Suprapubic skin (tissue), 4 donors: ENCODE data around the gene FAAP20. TPM values are rescaled to one million over a fixed set of nuclear protein-coding genes. Genes with fewer than 3 reads are reported as not detected.
"Not testable (repeated sequence)": the region's sequence is repeated elsewhere in the genome, so short reads cannot be mapped to it uniquely, and the experiment has no call there.

Experiments used
- DNase-seq, 2 donors: peaks; one replicate each; pipeline ENCODE4 v3.0.0-alpha.2; 2019; ENCODE audit warnings: low spot score in 2 of 2
- H3K27ac ChIP-seq: fragments of 200-600 bp; sonication (generic); one replicate; pipeline ENCODE4 v1.5.1; 2019
- H3K27me3 ChIP-seq: fragments of 200-600 bp; sonication (generic); one replicate; pipeline ENCODE4 v1.5.1; 2019
- H3K36me3 ChIP-seq: fragments of 200-600 bp; sonication (generic); one replicate; pipeline ENCODE4 v1.5.1; 2019
- H3K4me1 ChIP-seq: fragments of 200-600 bp; sonication (generic); one replicate; pipeline ENCODE4 v1.5.1; 2019
- H3K4me3 ChIP-seq: fragments of 200-600 bp; sonication (generic); one replicate; pipeline ENCODE4 v1.5.1; 2019; ENCODE audit warnings: mild to moderate bottlenecking
- H3K9me3 ChIP-seq: fragments of 200-600 bp; sonication (generic); one replicate; pipeline ENCODE4 v1.5.1; 2019
- CTCF ChIP-seq, 2 donors: fragments of 200-600 bp in 1 of 2; fragments of 450-650 bp in 1 of 2; sonication (generic) in 1 of 2; IDR thresholded peaks; one replicate each; pipeline ENCODE4 v1.5.1; 2016 to 2019; ENCODE audit warnings: antibody characterized with exemption in 2 of 2, mild to moderate bottlenecking in 1 of 2, moderate library complexity in 1 of 2
- EP300 ChIP-seq: sonication (generic); formaldehyde crosslinking; IDR thresholded peaks from one replicate; pipeline ENCODE4 v1.6.1; 2017; ENCODE audit warnings: antibody characterized with exemption
- POLR2A ChIP-seq, 2 donors: fragments of 450-650 bp; IDR thresholded peaks; one replicate each; pipeline ENCODE4 v1.6.1; 2017; ENCODE audit warnings: antibody characterized with exemption in 2 of 2, mild to moderate bottlenecking in 2 of 2, moderate library complexity in 2 of 2
- POLR2AphosphoS5 ChIP-seq, 3 donors: sonication (generic); formaldehyde crosslinking; IDR thresholded peaks; one replicate each; pipeline ENCODE4 v1.6.1; 2017; ENCODE audit warnings: antibody characterized with exemption in 3 of 3
- WGBS: methylation state at CpG from one replicate; pipeline ENCODE4 v1.1.5; 2018; 5-methylcytosine and 5-hydroxymethylcytosine counted together
- total RNA-seq, 4 donors: library from RNA; depleted of rRNA; stranded (reverse); fragments of >200 nt; gene quantifications; one replicate each; pipeline ENCODE4 v1.1.0, GENCODE V29; 2016

Gene FAAP20
- total RNA-seq, 4 donors from 2014 or later = 18.6 to 47.3 (median 24.9) TPM

DNA sequence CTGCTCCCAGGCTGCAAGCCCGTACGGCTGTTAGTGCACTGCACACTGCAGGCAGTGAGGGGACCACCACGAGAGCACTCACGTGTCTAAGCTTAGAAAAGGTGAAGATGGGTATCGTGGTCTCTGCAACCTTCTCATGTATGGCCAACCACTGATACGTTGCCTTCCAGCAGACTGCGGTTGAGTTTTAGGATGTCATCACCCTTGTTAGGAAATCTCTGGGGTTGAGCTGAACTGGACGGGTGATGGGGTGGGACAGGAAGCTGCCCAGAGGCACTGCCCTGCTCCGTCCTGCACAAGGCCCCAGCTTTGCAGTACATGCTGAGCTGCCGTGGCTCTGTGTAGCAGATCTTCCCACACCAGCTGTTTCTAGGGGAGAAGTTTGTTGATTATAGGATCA lies 43.3 kb downstream of the FAAP20 start:
- 77% methylated on average over 9 of the region's 10 CpGs for whole genome bisulfite sequencing
- no peak overlapping the region for H3K27ac ChIP-seq

DNA sequence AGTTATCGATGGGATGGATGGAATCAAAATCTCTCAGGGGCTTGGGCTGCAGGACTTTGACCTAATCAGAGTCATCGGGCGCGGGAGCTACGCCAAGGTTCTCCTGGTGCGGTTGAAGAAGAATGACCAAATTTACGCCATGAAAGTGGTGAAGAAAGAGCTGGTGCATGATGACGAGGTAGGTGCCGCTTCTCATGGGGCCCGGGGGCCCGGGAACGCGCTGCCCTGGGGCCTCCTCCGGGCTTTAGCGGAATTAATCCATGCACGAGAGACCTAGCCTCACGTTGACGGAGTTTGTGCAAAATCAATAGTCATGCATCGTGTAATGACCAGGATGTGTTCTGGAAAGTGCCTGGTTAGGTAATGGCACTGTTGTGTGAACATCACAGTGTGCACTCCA lies 43.8 kb downstream of the FAAP20 start:
- 76% methylated on average over 19 of the region's 19 CpGs for WGBS
- Histone ChIP-seq H3K27ac (no peak overlapping the region), H3K4me3 (no peak overlapping the region), H3K27me3 (no peaks in the 10 kb centered on the region), H3K9me3 (no peaks in the 10 kb centered on the region), H3K4me1 (peaks cover 3% of the 10 kb centered on the region), H3K36me3 (peaks cover 25% of the 10 kb centered on the region)
- TF ChIP-seq EP300 = no peak
- no peak for TF ChIP-seq POLR2A (IDR thresholded peaks at IDR 0.05)
- no peak for TF ChIP-seq CTCF (IDR thresholded peaks at IDR 0.05)
- DNase-seq = no peak

More for the DNA sequence above, 43.3 kb downstream of the FAAP20 start:
- H3K4me3 ChIP-seq = no peak overlapping the region
- H3K27me3 ChIP-seq = no peaks in the 10 kb centered on the region
- no peak for TF ChIP-seq POLR2AphosphoS5 (IDR thresholded peaks at IDR 0.05)
- no peak for TF ChIP-seq POLR2A (IDR thresholded peaks at IDR 0.05)
- no peak for TF ChIP-seq CTCF (IDR thresholded peaks at IDR 0.05)
- no peak for TF ChIP-seq EP300
- no peaks in the 10 kb centered on the region for H3K9me3 ChIP-seq
- H3K4me1 ChIP-seq = peaks cover 3% of the 10 kb centered on the region
- H3K36me3 ChIP-seq = peaks cover 21% of the 10 kb centered on the region
- DNase-seq = no peak

DNA sequence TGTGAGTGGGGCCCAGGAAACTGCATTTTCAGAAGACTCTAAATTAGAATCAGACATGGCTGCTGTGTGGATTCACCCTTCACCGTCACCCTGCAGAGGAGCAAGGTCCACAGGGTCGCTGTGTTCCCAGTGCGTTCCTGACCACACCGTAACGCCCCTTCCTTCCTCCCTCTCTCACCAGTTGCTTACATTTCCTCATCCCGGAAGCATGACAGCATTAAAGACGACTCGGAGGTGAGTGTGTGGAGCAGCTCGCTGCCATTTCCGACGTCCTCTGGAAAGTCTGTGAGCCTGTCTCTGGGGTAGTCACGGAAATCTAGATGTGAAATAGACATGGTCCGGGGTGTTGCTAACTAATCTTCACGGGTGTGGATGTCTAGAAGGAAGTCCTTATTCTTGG lies 45.9 kb downstream of the FAAP20 start:
- H3K4me1 ChIP-seq = peaks cover 3% of the 10 kb centered on the region
- peaks cover 31% of the 10 kb centered on the region for H3K36me3 ChIP-seq
- 85% methylated on average over 14 of the region's 14 CpGs for WGBS
- DNase-seq = no peak
- no peak overlapping the region for H3K4me3 ChIP-seq
- H3K27me3 ChIP-seq = no peaks in the 10 kb centered on the region
- TF ChIP-seq POLR2A (IDR thresholded peaks at IDR 0.05) (no peak), POLR2AphosphoS5 (IDR thresholded peaks at IDR 0.05) (no peak)
- H3K27ac ChIP-seq = no peak overlapping the region
- H3K9me3 ChIP-seq = no peaks in the 10 kb centered on the region

DNA sequence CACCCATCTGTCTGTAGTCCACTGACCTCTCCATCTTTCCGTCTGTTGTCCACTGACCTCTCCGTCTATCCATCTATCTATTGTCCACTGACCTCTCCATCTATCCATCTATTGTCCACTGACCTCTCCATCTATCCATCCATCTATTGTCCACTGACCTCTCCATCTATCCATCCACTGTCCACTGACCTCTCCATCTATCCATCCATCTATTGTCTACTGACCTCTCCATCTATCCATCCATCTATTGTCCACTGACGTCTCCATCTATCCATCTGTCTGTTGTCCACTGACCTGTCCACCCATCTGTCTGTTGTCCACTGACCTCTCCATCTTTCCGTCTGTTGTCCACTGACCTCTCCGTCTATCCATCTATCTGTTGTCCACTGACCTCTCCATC lies 46.7 kb downstream of the FAAP20 start:
- not testable (repeated sequence) for H3K27me3 ChIP-seq, DNase-seq, H3K9me3 ChIP-seq, H3K27ac ChIP-seq, H3K4me3 ChIP-seq, H3K4me1 ChIP-seq
- WGBS = 95% methylated on average over 5 of the region's 5 CpGs
- H3K36me3 ChIP-seq = peaks cover 31% of the 10 kb centered on the region

DNA sequence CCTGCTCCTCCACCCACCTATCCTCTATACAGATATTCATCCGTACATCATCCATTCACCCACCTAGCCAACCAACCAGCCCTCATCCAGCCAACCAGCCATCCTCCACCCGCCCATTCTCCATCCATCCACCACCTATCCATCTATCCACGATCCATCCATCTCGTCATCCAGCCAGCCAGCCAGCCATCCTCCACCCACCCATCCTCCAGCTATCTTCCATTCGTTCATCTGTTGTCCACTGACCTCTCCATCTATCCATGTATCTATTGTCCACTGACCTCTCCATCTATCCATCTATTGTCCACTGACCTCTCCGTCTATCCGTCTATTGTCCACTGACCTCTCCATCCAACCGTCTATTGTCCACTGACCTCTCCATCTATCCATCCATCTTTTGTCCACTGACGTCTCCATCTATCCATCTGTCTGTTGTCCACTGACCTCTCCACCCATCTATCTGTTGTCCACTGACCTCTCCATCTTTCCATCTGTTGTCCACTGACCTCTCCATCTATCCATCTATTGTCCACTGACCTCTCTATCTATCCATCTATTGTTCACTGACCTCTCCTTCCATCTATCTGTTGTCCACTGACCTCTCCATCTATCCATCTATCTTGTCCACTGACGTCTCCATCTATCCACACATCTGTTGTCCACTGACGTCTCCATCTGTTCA lies 47.6 kb downstream of the FAAP20 start:
- no peak overlapping the region for H3K27ac ChIP-seq
- TF ChIP-seq CTCF (IDR thresholded peaks at IDR 0.05) (no peak), POLR2AphosphoS5 (IDR thresholded peaks at IDR 0.05) (no peak), EP300 (no peak), POLR2A (IDR thresholded peaks at IDR 0.05) (no peak)

DNA sequence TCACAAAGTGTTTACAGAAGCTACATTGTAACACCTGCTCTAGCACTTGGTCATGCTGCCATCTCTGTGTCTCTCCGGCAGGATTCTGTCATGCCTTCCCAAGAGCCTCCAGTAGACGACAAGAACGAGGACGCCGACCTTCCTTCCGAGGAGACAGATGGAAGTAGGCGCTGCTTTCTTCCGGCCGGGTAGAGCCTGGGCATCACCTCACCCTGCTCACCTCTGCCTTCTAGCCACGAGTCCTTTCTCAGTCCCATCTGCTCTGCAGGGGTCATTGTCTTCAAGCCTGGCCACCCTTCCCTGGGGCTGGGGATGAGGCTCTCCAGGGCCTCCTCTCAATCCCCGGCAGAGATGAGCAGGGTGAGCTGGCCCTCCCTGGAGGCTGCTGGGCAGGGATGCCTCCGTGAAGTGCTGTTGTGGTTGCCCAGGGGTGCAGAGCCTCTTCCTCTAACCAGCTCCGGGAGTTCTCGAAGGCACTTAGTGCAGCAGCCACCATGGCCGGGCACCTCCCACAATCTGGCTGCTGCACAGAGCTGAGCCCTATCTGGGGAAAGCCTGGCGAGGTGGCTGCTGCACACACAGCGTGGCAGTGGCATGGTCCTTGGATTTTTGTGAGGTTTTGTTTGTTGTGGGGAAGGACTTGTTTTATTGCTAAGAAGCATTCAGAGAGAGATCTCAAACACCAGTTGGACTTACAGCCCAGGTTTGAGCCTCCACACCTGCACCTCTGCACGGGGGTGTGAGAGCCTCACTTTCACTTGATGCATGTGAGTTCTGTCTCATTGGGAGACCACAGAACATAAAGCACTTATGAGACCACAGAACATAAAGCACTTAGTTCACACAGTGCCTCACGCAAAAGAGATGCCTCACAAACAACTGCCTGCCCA lies 48.4 kb downstream of the FAAP20 start:
- Histone ChIP-seq H3K27me3 (no peaks in the 10 kb centered on the region), H3K4me3 (no peak overlapping the region), H3K9me3 (no peaks in the 10 kb centered on the region), H3K4me1 (no peaks in the 10 kb centered on the region), H3K27ac (no peak overlapping the region), H3K36me3 (peaks cover 34% of the 10 kb centered on the region)
- no peak for DNase-seq
- WGBS = 89% methylated on average over 19 of the region's 19 CpGs
- TF ChIP-seq CTCF (IDR thresholded peaks at IDR 0.05) (no peak), POLR2A (IDR thresholded peaks at IDR 0.05) (no peak), EP300 (no peak), POLR2AphosphoS5 (IDR thresholded peaks at IDR 0.05) (no peak)

More for the DNA sequence above, 47.6 kb downstream of the FAAP20 start:
- Histone ChIP-seq H3K9me3 (no peaks in the 10 kb centered on the region), H3K27me3 (no peaks in the 10 kb centered on the region), H3K4me3 (no peak overlapping the region), H3K36me3 (peaks cover 34% of the 10 kb centered on the region), H3K4me1 (no peaks in the 10 kb centered on the region)
- DNase-seq = no peak
- 90% methylated on average over 11 of the region's 11 CpGs for WGBS
